ENCODE results near the gene CAMP.

CAMP gene

GRCh38 chr3:48222616-48223513, at the start of gene CAMP:
Gene CAMP, plus strand, starts transcription at chr3:48223495. Its CDS starts 17 bp downstream, at chr3:48223512.
- DNase-seq (ENCODE audit: low read depth), result no peak
- H3K4me3 ChIP-seq (ENCODE audit: low read length), result no peak within 1 kb of the TSS
- TF ChIP-seq CTCF (conservative IDR thresholded peaks at IDR 0.05; ENCODE audit: low read depth, low read length), result no peak

GRCh38 chr3:48178072-48178471, 45.2 kb upstream of the CAMP start:
- DNase-seq (ENCODE audit: low read depth), result no peak
- TF ChIP-seq CTCF (conservative IDR thresholded peaks at IDR 0.05; ENCODE audit: low read depth, low read length), result no peak
- H3K4me3 ChIP-seq (ENCODE audit: low read length), result no peak overlapping the region

- TF ChIP-seq CTCF (conservative IDR thresholded peaks at IDR 0.05; ENCODE audit: low read depth, low read length), result no peak
- no peak overlapping the region for H3K4me3 ChIP-seq (ENCODE audit: low read length)
- no peak for DNase-seq (ENCODE audit: low read depth)
Measured at GRCh38 chr3:48180021-48180420, 43.3 kb upstream of the CAMP start.

GRCh38 chr3:48180531-48181253, 42.6 kb upstream of the CAMP start:
- DNase-seq (ENCODE audit: low read depth), result no peak
- no peak overlapping the region for H3K4me3 ChIP-seq (ENCODE audit: low read length)
- no peak for TF ChIP-seq CTCF (conservative IDR thresholded peaks at IDR 0.05; ENCODE audit: low read depth, low read length)

- no peak for TF ChIP-seq CTCF (conservative IDR thresholded peaks at IDR 0.05; ENCODE audit: low read depth, low read length)
- no peak overlapping the region for H3K4me3 ChIP-seq (ENCODE audit: low read length)
- no peak for DNase-seq (ENCODE audit: low read depth)
Measured at GRCh38 chr3:48184299-48184698, 39.0 kb upstream of the CAMP start.

- no peak for TF ChIP-seq CTCF (conservative IDR thresholded peaks at IDR 0.05; ENCODE audit: low read depth, low read length)
- no peak for DNase-seq (ENCODE audit: low read depth)
- no peak overlapping the region for H3K4me3 ChIP-seq (ENCODE audit: low read length)
Measured at GRCh38 chr3:48185129-48185528, 38.2 kb upstream of the CAMP start.
